Measurements from ENCODE around the gene CEACAM19. TPM values are rescaled to one million over a fixed set of nuclear protein-coding genes. Genes with fewer than 3 reads are reported as not detected.
A peak's percentile ranks its signal among the peaks of the same experiment; 100 is the strongest.

Gene CEACAM19
- total and polyA plus RNA-seq, 2 donors (not counting 3 experiments of a cell fraction or from before 2014, with no cell fraction given), result 9.9 to 14.5 TPM

DNA sequence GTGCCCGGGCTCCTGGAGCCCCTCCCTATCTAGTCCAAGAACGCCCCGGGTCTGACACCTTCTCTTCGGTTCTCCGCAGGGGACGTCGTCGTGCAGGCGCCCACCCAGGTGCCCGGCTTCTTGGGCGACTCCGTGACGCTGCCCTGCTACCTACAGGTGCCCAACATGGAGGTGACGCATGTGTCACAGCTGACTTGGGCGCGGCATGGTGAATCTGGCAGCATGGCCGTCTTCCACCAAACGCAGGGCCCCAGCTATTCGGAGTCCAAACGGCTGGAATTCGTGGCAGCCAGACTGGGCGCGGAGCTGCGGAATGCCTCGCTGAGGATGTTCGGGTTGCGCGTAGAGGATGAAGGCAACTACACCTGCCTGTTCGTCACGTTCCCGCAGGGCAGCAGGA is 24.1 kb upstream of the CEACAM19 start:
- intact Hi-C loops (cut with micrococcal nuclease) (no loop called here), dilution Hi-C loops (cut with MboI; ENCODE audit: extremely low pct_ligation_motif_present, low sequenced_read_pairs) (no loop called here)
- H3K27me3 ChIP-seq (ENCODE audit: control insufficient read depth in 2 of 2, insufficient read depth in 2 of 2, low read length in 2 of 2), result no peaks in the 10 kb centered on the region
- H3K4me2 ChIP-seq (ENCODE audit: insufficient read depth, low read length), result peak overlapping the region; percentile 10
- TF ChIP-seq POLR2AphosphoS5 (IDR thresholded peaks at IDR 0.05; ENCODE audit: insufficient read depth, low read depth, low read length) (no peak), GATA2 (IDR thresholded peaks at IDR 0.05; ENCODE audit: insufficient read depth, insufficient read length, low read depth, low read length) (no peak), JUN (IDR thresholded peaks at IDR 0.05; ENCODE audit: borderline replicate concordance, insufficient read depth, insufficient read length, low read depth) (no peak), MYC (IDR thresholded peaks at IDR 0.05; ENCODE audit: low read depth, low read length) (no peak), FOS (IDR thresholded peaks at IDR 0.05; ENCODE audit: borderline replicate concordance, insufficient read depth, low read length) (no peak), EZH2 (IDR thresholded peaks at IDR 0.05; ENCODE audit: borderline replicate concordance, low read depth, low read length, severe bottlenecking) (no peak), POLR2A (IDR thresholded peaks at IDR 0.05; ENCODE audit: low read depth, low read length) (no peak)
- TF ChIP-seq, protein P1, sequence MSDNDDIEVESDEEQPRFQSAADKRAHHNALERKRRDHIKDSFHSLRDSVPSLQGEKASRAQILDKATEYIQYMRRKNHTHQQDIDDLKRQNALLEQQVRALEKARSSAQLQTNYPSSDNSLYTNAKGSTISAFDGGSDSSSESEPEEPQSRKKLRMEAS (IDR thresholded peaks at IDR 0.05; ENCODE audit: insufficient read depth, insufficient read length), result no peak
- TF ChIP-seq, protein P2, sequence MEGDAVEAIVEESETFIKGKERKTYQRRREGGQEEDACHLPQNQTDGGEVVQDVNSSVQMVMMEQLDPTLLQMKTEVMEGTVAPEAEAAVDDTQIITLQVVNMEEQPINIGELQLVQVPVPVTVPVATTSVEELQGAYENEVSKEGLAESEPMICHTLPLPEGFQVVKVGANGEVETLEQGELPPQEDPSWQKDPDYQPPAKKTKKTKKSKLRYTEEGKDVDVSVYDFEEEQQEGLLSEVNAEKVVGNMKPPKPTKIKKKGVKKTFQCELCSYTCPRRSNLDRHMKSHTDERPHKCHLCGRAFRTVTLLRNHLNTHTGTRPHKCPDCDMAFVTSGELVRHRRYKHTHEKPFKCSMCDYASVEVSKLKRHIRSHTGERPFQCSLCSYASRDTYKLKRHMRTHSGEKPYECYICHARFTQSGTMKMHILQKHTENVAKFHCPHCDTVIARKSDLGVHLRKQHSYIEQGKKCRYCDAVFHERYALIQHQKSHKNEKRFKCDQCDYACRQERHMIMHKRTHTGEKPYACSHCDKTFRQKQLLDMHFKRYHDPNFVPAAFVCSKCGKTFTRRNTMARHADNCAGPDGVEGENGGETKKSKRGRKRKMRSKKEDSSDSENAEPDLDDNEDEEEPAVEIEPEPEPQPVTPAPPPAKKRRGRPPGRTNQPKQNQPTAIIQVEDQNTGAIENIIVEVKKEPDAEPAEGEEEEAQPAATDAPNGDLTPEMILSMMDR (IDR thresholded peaks at IDR 0.05; ENCODE audit: extremely low read depth in 1 of 2, insufficient read depth in 1 of 2, low read depth in 1 of 2, low read length in 2 of 2), result no peak
- H3K4me3 ChIP-seq (replicated peaks in 1 of 3; ENCODE audit: insufficient read depth in 1 of 3, low read depth in 1 of 3, low read length in 3 of 3), result no peak overlapping the region
- H2AFZ ChIP-seq (ENCODE audit: low read depth, low read length), result no peak overlapping the region
- FAIRE-seq, result no peak
- ChIA-PET POLR2A (no interaction called here), CTCF (interaction anchor here (0.9 to 3.4 kb wide), 6 partner anchors 10 to 124 kb away, joined by 3 to 15 read pairs (median 8); no protein-coding TSS in a partner anchor)
- BruUV-seq (replicated peaks), result no TSS peak
- H3K27ac ChIP-seq (ENCODE audit: insufficient read depth, low read depth, low read length), result no peak overlapping the region
- no peaks in the 10 kb centered on the region for H4K20me1 ChIP-seq (replicated peaks; ENCODE audit: control insufficient read depth, extremely low read depth, insufficient read depth, low read length)
- no peak for DNase-seq (ENCODE audit: low read depth, low spot score)
- peaks cover 21 to 27% of the 10 kb centered on the region in 2 experiments for H3K36me3 ChIP-seq (ENCODE audit: control insufficient read depth in 2 of 2, extremely low read depth in 1 of 2, insufficient read depth in 2 of 2, low read length in 2 of 2)
- H3K9me1 ChIP-seq (replicated peaks; ENCODE audit: control insufficient read depth, extremely low read depth, insufficient read depth, low read length), result no peaks in the 10 kb centered on the region
- no peak overlapping the region for H3K9ac ChIP-seq (replicated peaks; ENCODE audit: extremely low read depth, insufficient read depth, low read length)
- no peaks in the 10 kb centered on the region for H3K9me3 ChIP-seq (replicated peaks; ENCODE audit: control insufficient read depth, insufficient read depth, low read length)
- peaks cover 74% of the 10 kb centered on the region for H3K79me2 ChIP-seq (ENCODE audit: control insufficient read depth, insufficient read depth, low read length)
- H3K4me1 ChIP-seq (ENCODE audit: control insufficient read depth, extremely low read depth, insufficient read depth, low read length), result peaks cover 39% of the 10 kb centered on the region
